HEK293 (cell line): Measurements from ENCODE around the gene MBNL2.
A peak's percentile ranks its signal among the peaks of the same experiment; 100 is the strongest.

Source experiments
- BCL11A ChIP-seq: fragments of 450-650 bp; formaldehyde crosslinking; IDR thresholded peaks from 2 replicates; pipeline ENCODE4 v1.5.1; 2016; ENCODE audit warnings: low read depth, missing biosample characterization, missing genetic modification characterization
- BCL6B ChIP-seq: fragments of 450-650 bp; formaldehyde crosslinking; IDR thresholded peaks from 2 replicates; pipeline ENCODE4 v1.5.1; 2017; ENCODE audit warnings: missing biosample characterization, missing genetic modification characterization
- MZF1 ChIP-seq: fragments of 450-650 bp; formaldehyde crosslinking; IDR thresholded peaks from 2 replicates; pipeline ENCODE4 v1.5.1; 2017; ENCODE audit warnings: missing biosample characterization, missing genetic modification characterization, borderline replicate concordance
- PATZ1 ChIP-seq: fragments of 450-650 bp; formaldehyde crosslinking; IDR thresholded peaks from 2 replicates; pipeline ENCODE4 v1.5.1; 2016; ENCODE audit warnings: missing biosample characterization, missing genetic modification characterization
- PRDM6 ChIP-seq: fragments of 450-650 bp; formaldehyde crosslinking; IDR thresholded peaks from 2 replicates; pipeline ENCODE4 v1.5.1; 2017; ENCODE audit warnings: missing biosample characterization, missing genetic modification characterization
- RBAK ChIP-seq: fragments of 450-650 bp; formaldehyde crosslinking; IDR thresholded peaks from 2 replicates; pipeline ENCODE4 v1.5.1; 2016; ENCODE audit warnings: missing biosample characterization, missing genetic modification characterization
- TCF7L2 ChIP-seq: IDR thresholded peaks from 2 replicates; pipeline ENCODE4 v1.6.1; 2011; ENCODE audit warnings: low read depth, mild to moderate bottlenecking, inconsistent platforms, low read length, moderate library complexity, borderline replicate concordance
- ZBTB6 ChIP-seq: fragments of 450-650 bp; formaldehyde crosslinking; IDR thresholded peaks from 2 replicates; pipeline ENCODE4 v1.5.1; 2017; ENCODE audit warnings: missing biosample characterization, missing genetic modification characterization
- ZNF18 ChIP-seq: fragments of 450-650 bp; formaldehyde crosslinking; IDR thresholded peaks from 2 replicates; pipeline ENCODE4 v1.5.1; 2016; ENCODE audit warnings: missing biosample characterization, missing genetic modification characterization
- ZNF24 ChIP-seq: fragments of 450-650 bp; formaldehyde crosslinking; IDR thresholded peaks from 2 replicates; pipeline ENCODE4 v1.5.1; 2016; ENCODE audit warnings: missing biosample characterization, missing genetic modification characterization
- ZNF311 ChIP-seq: fragments of 450-650 bp; formaldehyde crosslinking; IDR thresholded peaks from 2 replicates; pipeline ENCODE4 v1.5.1; 2017; ENCODE audit warnings: missing biosample characterization, missing genetic modification characterization, borderline replicate concordance
- ZNF354C ChIP-seq: fragments of 450-650 bp; formaldehyde crosslinking; IDR thresholded peaks from 2 replicates; pipeline ENCODE4 v1.5.1; 2016; ENCODE audit warnings: missing biosample characterization, missing genetic modification characterization, low read depth, borderline replicate concordance
- ZNF398 ChIP-seq: fragments of 450-650 bp; formaldehyde crosslinking; IDR thresholded peaks from 2 replicates; pipeline ENCODE4 v1.5.1; 2017; ENCODE audit warnings: missing biosample characterization, missing genetic modification characterization
- ZNF433 ChIP-seq: fragments of 450-650 bp; formaldehyde crosslinking; IDR thresholded peaks from 2 replicates; pipeline ENCODE4 v1.5.1; 2016; ENCODE audit warnings: missing biosample characterization, missing genetic modification characterization, low read depth
- ZNF449 ChIP-seq: fragments of 450-650 bp; formaldehyde crosslinking; IDR thresholded peaks from 2 replicates; pipeline ENCODE4 v1.5.1; 2017; ENCODE audit warnings: missing biosample characterization, mild to moderate bottlenecking, missing genetic modification characterization, moderate library complexity
- ZNF548 ChIP-seq: fragments of 450-650 bp; formaldehyde crosslinking; IDR thresholded peaks from 2 replicates; pipeline ENCODE4 v1.5.1; 2016; ENCODE audit warnings: missing biosample characterization, missing genetic modification characterization
- ZNF558 ChIP-seq: fragments of 450-650 bp; formaldehyde crosslinking; IDR thresholded peaks from 2 replicates; pipeline ENCODE4 v1.5.1; 2016; ENCODE audit warnings: missing biosample characterization, missing genetic modification characterization
- ZNF580 ChIP-seq: fragments of 450-650 bp; formaldehyde crosslinking; IDR thresholded peaks from 2 replicates; pipeline ENCODE4 v1.5.1; 2016; ENCODE audit warnings: missing biosample characterization, missing genetic modification characterization
- ZNF585B ChIP-seq: fragments of 450-650 bp; formaldehyde crosslinking; IDR thresholded peaks from 2 replicates; pipeline ENCODE4 v1.5.1; 2016; ENCODE audit warnings: missing biosample characterization, missing genetic modification characterization
- ZNF596 ChIP-seq: fragments of 450-650 bp; IDR thresholded peaks from 2 replicates; pipeline ENCODE4 v1.5.0; 2018; ENCODE audit warnings: missing biosample characterization, mild to moderate bottlenecking, missing genetic modification characterization, moderate library complexity
- ZNF660 ChIP-seq: fragments of 450-650 bp; IDR thresholded peaks from 2 replicates; pipeline ENCODE4 v1.5.1; 2018; ENCODE audit warnings: missing biosample characterization, mild to moderate bottlenecking, missing genetic modification characterization
- ZNF701 ChIP-seq: fragments of 450-650 bp; formaldehyde crosslinking; IDR thresholded peaks from 2 replicates; pipeline ENCODE4 v1.5.1; 2016; ENCODE audit warnings: missing biosample characterization, missing genetic modification characterization
- ZNF791 ChIP-seq: fragments of 450-650 bp; formaldehyde crosslinking; IDR thresholded peaks from 2 replicates; pipeline ENCODE4 v1.5.1; 2016; ENCODE audit warnings: missing biosample characterization, missing genetic modification characterization
- ZSCAN16 ChIP-seq: fragments of 450-650 bp; formaldehyde crosslinking; IDR thresholded peaks from 2 replicates; pipeline ENCODE4 v1.5.1; 2016; ENCODE audit warnings: missing biosample characterization, missing genetic modification characterization
- ZSCAN30 ChIP-seq: fragments of 450-650 bp; IDR thresholded peaks from 2 replicates; pipeline ENCODE4 v1.5.1; 2018; ENCODE audit warnings: missing biosample characterization, mild to moderate bottlenecking, missing genetic modification characterization, moderate library complexity
- ZSCAN5A ChIP-seq: fragments of 450-650 bp; formaldehyde crosslinking; IDR thresholded peaks from 2 replicates; pipeline ENCODE4 v1.5.1; 2016; ENCODE audit warnings: missing biosample characterization, missing genetic modification characterization

Gene MBNL2

GRCh38 chr13:97432917-97433726 lies 211.0 kb downstream of the MBNL2 start (continued):
- TF ChIP-seq BCL6B (tag by site-specific recombination) (no peak), ZNF558 (tag by site-specific recombination) (peak; percentile 33; the same call in 1 of the 2 replicates), ZSCAN5A (tag by site-specific recombination) (no peak), ZNF585B (tag by site-specific recombination) (no peak), TCF7L2 (no peak), ZNF354C (tag by site-specific recombination) (no peak), ZNF548 (tag by site-specific recombination) (no peak), ZSCAN16 (tag by site-specific recombination) (no peak), ZNF398 (no peak), ZNF596 (tag by site-specific recombination) (no peak), PRDM6 (tag by site-specific recombination) (no peak), ZNF580 (tag by site-specific recombination) (peak; percentile 62), MZF1 (no peak), RBAK (no peak), ZSCAN30 (tag by site-specific recombination) (no peak), ZNF18 (tag by site-specific recombination) (no peak), ZNF311 (tag by site-specific recombination) (no peak), ZNF660 (peak; percentile 45), ZNF449 (no peak), ZNF791 (tag by site-specific recombination) (no peak), ZNF701 (tag by site-specific recombination) (no peak), ZBTB6 (tag by site-specific recombination) (no peak), PATZ1 (tag by site-specific recombination) (peak; percentile 60), BCL11A (no peak), ZNF433 (tag by site-specific recombination) (no peak), ZNF24 (tag by site-specific recombination) (peak; percentile 29; the same call in 1 of the 2 replicates)
